Bronchial smooth muscle cell (primary cell): ENCODE results near the gene USP40. TPM values are rescaled to one million over a fixed set of nuclear protein-coding genes. Genes with fewer than 3 reads are reported as not detected.

Source experiments
- total RNA-seq: library from RNA; depleted of rRNA; stranded (reverse); fragments of >200 nt; gene quantifications from 2 replicates; pipeline ENCODE4 v1.2.1, GENCODE V29; 2014

Gene USP40
- total RNA-seq = 27.0 and 29.0 TPM in 2 replicates

GRCh38 chr2:233566141-233566956 lies at the start of gene USP40:
TSS of gene USP40 (minus strand) at chr2:233566782. CDS start at chr2:233565554, 1,228 bp downstream.

Other genes starting within 250 kb of the USP40 start
- 6.0 and 9.3 TPM in 2 replicates for gene DGKD, start 212.3 kb downstream of the USP40 start, total RNA-seq
- gene UGT1A8, start 50.9 kb upstream of the USP40 start, total RNA-seq = not detected in 2 replicates
- gene UGT1A10, start 69.7 kb upstream of the USP40 start, total RNA-seq = not detected in 2 replicates
- not detected in 2 replicates for gene UGT1A9, start 105.1 kb upstream of the USP40 start, total RNA-seq
- gene UGT1A7, start 115.1 kb upstream of the USP40 start, total RNA-seq = not detected in 2 replicates
- gene UGT1A6, start 126.1 kb upstream of the USP40 start, total RNA-seq = not detected in 2 replicates
- not detected in 2 replicates for gene UGT1A5, start 146.1 kb upstream of the USP40 start, total RNA-seq
- gene UGT1A4, start 152.0 kb upstream of the USP40 start, total RNA-seq = under 0.01 TPM in 1 of 2 replicates, not detected in the other
- gene UGT1A3, start 162.3 kb upstream of the USP40 start, total RNA-seq = not detected in 2 replicates
- gene UGT1A1, start 193.5 kb upstream of the USP40 start, total RNA-seq = not detected in 2 replicates
- under 0.01 TPM in 1 of 2 replicates, not detected in the other for gene MROH2A, start 211.5 kb upstream of the USP40 start, total RNA-seq